Measurements from ENCODE around the gene EXOC3L4. TPM values are rescaled to one million over a fixed set of nuclear protein-coding genes. Genes with fewer than 3 reads are reported as not detected.

EXOC3L4 gene
- total and polyA plus RNA-seq, 4 donors, result 0.45 to 0.52 (median 0.50) TPM; not detected in 1

DNA sequence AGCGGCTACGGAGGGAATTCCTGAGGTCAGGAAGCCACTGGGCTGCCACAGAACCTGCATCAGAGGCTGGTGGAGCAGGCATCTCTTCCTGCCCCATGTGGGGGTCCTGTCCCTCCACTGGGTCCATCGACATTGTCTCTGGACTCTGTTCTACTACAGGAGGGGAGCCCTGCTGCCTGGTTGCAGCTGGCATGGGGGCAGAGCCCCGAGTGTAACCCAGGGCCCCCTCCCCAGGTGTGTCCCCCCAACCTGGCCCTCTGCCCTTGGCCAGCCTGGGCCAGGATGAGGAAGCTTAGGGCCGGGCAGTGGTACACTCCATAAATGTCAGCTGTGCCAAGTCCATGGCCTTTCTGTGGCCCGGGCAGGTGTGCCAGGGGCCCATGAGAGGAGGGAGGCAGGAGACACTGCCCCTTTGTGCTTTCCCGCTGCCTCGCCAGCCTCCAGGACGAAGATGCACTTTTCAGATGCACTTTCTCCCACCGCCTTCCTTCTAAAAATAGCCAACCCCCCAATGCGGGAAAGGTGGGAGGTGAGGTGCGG, 4.0 kb upstream of the EXOC3L4 start:
- Histone ChIP-seq H3K27me3 (ENCODE audit: control insufficient read depth, insufficient read depth, low read length) (peaks cover 13% of the 10 kb centered on the region), H3K27ac (ENCODE audit: low read depth, low read length) (no peak overlapping the region), H3K4me1 (ENCODE audit: control insufficient read depth, insufficient read depth, low read length) (peaks cover 22% of the 10 kb centered on the region), H3K9me3 (ENCODE audit: control insufficient read depth, insufficient read depth, low read length) (no peaks in the 10 kb centered on the region), H3K36me3 (ENCODE audit: control insufficient read depth, insufficient read depth, low read length) (no peaks in the 10 kb centered on the region), H3K4me3 (ENCODE audit: low read depth, low read length) (no peak overlapping the region)
- no peak for DNase-seq (ENCODE audit: low read depth in 4 of 6, low spot score in 6 of 6)
- 81% methylated on average over 4 of the region's 12 CpGs for whole genome bisulfite sequencing (ENCODE audit: insufficient coverage)

DNA sequence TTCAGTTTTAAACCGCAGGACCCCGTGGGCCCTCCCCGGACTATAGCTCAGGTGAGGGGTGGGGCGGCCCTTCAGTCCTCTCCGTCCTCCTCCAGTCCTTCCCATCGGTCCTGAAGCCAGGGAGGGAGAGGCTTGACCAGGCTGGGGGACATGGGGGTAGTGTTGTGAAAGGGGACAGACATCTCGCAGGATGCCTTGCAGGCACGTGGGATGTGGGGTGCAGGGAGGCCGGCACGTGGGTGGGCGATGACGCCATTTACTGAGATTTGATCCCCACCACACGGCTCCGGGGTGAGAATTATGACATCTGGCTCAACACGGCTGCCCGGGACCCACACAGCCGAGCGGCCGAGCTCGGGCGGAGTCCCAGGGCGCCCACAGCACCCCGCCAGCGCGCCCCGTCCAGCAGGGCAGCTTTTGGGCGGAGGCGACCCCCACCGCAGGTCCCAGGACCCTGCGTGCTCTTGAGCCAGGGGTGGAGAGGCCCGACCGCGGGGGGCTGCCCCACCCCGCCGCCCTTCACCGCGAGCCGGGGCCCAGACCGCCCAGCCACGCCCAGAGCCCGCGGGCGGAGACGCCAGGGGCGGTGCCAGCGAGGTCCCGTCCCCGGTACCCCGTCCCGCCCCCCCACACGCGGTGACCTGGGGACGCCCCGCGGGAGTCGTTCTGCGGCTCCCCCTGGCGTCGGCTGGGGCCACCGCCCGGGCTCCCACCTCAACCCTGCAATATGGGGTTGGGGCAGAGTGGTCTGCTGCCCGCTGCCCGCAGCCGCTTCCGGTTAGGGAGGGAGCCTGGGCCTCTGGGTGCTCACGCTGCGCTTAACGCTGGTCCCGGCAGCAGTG, 3.3 kb upstream of the EXOC3L4 start:
- peaks cover 22% of the 10 kb centered on the region for H3K4me1 ChIP-seq (ENCODE audit: control insufficient read depth, insufficient read depth, low read length)
- no peak overlapping the region for H3K27ac ChIP-seq (ENCODE audit: low read depth, low read length)
- H3K4me3 ChIP-seq (ENCODE audit: low read depth, low read length), result no peak overlapping the region
- no peaks in the 10 kb centered on the region for H3K9me3 ChIP-seq (ENCODE audit: control insufficient read depth, insufficient read depth, low read length)
- DNase-seq (ENCODE audit: low read depth in 4 of 6, low spot score in 6 of 6), result peak in 1 of 6 donors; percentile 30
- WGBS (ENCODE audit: insufficient coverage), result 5% methylated on average over 64 of the region's 69 CpGs
- no peaks in the 10 kb centered on the region for H3K36me3 ChIP-seq (ENCODE audit: control insufficient read depth, insufficient read depth, low read length)
- H3K27me3 ChIP-seq (ENCODE audit: control insufficient read depth, insufficient read depth, low read length), result peaks cover 13% of the 10 kb centered on the region

DNA sequence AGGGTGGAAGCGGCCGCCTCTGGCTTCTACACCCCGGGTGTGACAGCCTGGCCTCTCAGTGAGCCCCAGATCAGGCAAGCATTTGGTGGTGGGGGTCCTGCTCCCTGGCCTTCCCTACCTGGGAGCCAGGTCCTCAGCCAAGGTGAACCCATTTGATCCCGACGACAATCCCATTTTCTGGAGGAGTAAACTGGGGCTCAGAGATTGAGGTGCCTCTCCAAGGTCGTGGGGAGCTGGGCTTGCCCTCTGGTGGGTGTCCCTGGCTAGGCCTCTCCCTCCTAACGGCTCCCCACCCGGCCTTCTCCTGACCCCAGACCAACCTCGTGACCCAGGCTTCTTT, 2.7 kb upstream of the EXOC3L4 start:
- peaks cover 18% of the 10 kb centered on the region for H3K4me1 ChIP-seq (ENCODE audit: control insufficient read depth, insufficient read depth, low read length)
- H3K9me3 ChIP-seq (ENCODE audit: control insufficient read depth, insufficient read depth, low read length), result no peaks in the 10 kb centered on the region
- H3K27ac ChIP-seq (ENCODE audit: low read depth, low read length), result no peak overlapping the region
- DNase-seq (ENCODE audit: low read depth in 4 of 6, low spot score in 6 of 6), result no peak
- H3K27me3 ChIP-seq (ENCODE audit: control insufficient read depth, insufficient read depth, low read length), result peaks cover 13% of the 10 kb centered on the region
- no peaks in the 10 kb centered on the region for H3K36me3 ChIP-seq (ENCODE audit: control insufficient read depth, insufficient read depth, low read length)
- WGBS (ENCODE audit: insufficient coverage), result 41% methylated on average over 6 of the region's 9 CpGs
- H3K4me3 ChIP-seq (ENCODE audit: low read depth, low read length), result no peak overlapping the region

DNA sequence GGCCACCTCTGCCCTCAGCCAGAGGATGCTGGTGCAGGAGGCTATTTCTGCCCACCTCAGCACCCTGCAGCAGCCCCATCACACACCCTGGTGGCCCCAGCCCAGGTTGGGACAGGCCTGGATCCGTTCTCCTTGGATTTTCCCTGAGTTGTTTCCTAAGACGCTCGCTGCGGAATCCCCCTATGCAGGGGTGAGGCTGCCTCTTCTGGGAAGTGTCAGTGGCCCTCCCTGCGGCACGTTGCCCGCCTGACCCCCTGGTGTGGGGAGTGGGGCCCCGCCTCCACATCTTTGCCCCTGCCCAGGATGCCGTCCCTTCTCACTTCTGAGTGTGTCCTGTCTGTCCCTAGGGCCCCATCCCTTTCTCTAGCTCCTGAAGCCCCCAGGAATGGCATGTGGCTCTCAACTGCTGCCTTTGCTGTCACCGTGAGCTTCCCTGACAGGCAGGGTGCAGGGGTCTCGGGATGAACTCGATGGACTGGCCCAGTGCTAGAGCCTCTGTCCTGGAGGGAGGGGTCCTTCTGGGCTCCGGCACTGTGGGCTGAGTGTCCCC, 594 bp upstream of the EXOC3L4 start:
- no peaks in the 10 kb centered on the region for H3K36me3 ChIP-seq (ENCODE audit: control insufficient read depth, insufficient read depth, low read length)
- no peak overlapping the region for H3K27ac ChIP-seq (ENCODE audit: low read depth, low read length)
- H3K4me3 ChIP-seq (ENCODE audit: low read depth, low read length), result no peak overlapping the region
- H3K27me3 ChIP-seq (ENCODE audit: control insufficient read depth, insufficient read depth, low read length), result peaks cover 16% of the 10 kb centered on the region
- WGBS (ENCODE audit: insufficient coverage), result 72% methylated on average over 13 of the region's 13 CpGs
- H3K9me3 ChIP-seq (ENCODE audit: control insufficient read depth, insufficient read depth, low read length), result no peaks in the 10 kb centered on the region
- DNase-seq (ENCODE audit: low read depth in 4 of 6, low spot score in 6 of 6), result no peak
- H3K4me1 ChIP-seq (ENCODE audit: control insufficient read depth, insufficient read depth, low read length), result peaks cover 7% of the 10 kb centered on the region

DNA sequence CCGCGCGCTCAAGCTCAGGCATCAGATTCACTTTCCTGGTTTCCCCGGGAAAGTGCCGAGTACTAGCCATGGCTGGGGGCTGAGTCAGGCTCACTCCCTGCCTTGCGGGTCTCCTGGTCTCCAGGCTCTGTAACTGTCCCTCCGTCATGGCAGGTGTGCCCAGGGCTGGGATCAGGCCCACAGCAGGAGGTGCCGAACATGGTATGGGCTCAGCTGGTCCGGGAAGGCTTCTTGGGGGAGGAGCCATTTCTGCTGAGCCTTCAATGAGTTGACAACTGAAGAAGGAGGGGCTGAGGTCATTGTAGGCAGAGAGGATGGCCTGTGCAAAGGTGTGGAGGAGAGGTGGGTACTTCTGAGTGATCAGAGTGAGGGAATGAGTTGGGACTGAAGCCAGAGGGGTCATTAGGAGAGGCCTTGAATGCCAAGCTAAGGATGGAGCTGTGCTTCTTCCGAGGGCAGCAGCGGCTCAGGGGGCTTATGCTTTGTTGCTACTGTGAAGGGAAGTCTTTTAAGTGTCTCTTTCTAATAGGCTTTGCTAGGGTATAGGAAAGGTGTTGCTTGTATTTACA, 769 bp downstream of the EXOC3L4 start:
- no peak overlapping the region for H3K4me3 ChIP-seq (ENCODE audit: low read depth, low read length)
- no peak for DNase-seq (ENCODE audit: low read depth in 4 of 6, low spot score in 6 of 6)
- H3K4me1 ChIP-seq (ENCODE audit: control insufficient read depth, insufficient read depth, low read length), result peaks cover 7% of the 10 kb centered on the region
- no peak overlapping the region for H3K27ac ChIP-seq (ENCODE audit: low read depth, low read length)
- no peaks in the 10 kb centered on the region for H3K36me3 ChIP-seq (ENCODE audit: control insufficient read depth, insufficient read depth, low read length)
- 87% methylated on average over 9 of the region's 11 CpGs for WGBS (ENCODE audit: insufficient coverage)
- H3K27me3 ChIP-seq (ENCODE audit: control insufficient read depth, insufficient read depth, low read length), result peaks cover 16% of the 10 kb centered on the region
- no peaks in the 10 kb centered on the region for H3K9me3 ChIP-seq (ENCODE audit: control insufficient read depth, insufficient read depth, low read length)

DNA sequence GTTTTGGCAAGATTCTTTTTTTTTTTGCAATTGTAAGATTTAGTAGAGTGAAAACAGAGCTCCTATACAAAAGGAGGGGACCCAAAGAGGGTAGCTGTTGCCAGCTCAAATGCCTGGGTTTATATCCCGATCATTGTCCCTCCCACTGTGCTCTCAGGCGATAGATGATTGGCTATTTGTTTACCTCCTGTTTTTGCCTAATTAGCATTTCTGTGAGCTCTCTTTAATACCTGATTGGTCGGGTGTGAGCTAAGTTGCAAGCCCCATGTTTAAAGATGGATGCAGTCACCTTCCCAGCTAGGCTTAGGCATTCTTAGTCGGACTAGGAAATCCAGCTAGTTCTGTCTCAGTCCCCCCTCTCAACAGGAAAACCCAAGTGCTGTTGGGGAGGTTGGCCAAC, 1.9 kb downstream of the EXOC3L4 start:
- H3K27me3 ChIP-seq (ENCODE audit: control insufficient read depth, insufficient read depth, low read length), result peaks cover 10% of the 10 kb centered on the region
- no peaks in the 10 kb centered on the region for H3K36me3 ChIP-seq (ENCODE audit: control insufficient read depth, insufficient read depth, low read length)
- H3K4me3 ChIP-seq (ENCODE audit: low read depth, low read length), result no peak overlapping the region
- no peaks in the 10 kb centered on the region for H3K9me3 ChIP-seq (ENCODE audit: control insufficient read depth, insufficient read depth, low read length)
- no peak for DNase-seq (ENCODE audit: low read depth in 4 of 6, low spot score in 6 of 6)
- H3K4me1 ChIP-seq (ENCODE audit: control insufficient read depth, insufficient read depth, low read length), result no peaks in the 10 kb centered on the region
- no peak overlapping the region for H3K27ac ChIP-seq (ENCODE audit: low read depth, low read length)
- WGBS (ENCODE audit: insufficient coverage), result 14% methylated on average over 1 of the region's 4 CpGs

DNA sequence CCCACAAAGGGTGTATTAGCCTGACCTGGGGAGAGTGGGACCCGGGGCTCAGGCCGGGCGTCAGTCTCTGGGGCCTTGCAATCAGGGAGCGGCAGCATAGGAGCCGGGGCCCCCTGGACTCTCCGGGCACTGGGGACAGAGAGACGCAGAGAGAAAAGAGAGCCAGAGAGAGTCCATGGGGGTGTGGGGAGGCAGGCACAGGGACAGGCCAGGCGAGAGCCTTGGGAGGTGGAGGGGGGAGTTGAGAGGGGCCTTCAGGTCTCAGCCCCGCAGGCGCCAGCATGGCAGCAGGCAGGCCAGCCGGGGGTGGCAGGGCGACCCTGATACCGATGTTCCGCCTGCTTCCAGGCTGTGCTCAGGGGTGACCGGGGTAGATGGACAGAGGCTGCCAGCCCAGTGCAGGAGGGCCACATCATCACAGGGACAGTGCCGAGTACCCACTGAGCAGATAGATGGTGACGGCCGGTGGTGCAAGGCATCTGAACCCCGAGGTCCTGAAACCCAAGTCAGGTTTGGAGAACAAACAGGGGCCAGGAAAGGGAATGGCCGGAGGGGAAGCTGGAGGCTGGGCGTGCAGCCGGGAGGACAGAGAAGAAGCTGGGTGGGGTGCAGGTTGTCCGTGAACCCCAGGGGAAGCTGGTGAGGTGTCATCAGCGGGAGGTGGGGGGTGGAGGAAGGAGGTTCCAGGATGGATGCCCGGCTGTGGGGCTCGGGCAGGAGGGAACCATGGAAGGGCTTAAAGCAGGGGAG, 2.9 kb downstream of the EXOC3L4 start:
- peaks cover 14% of the 10 kb centered on the region for H3K27me3 ChIP-seq (ENCODE audit: control insufficient read depth, insufficient read depth, low read length)
- DNase-seq (ENCODE audit: low read depth in 4 of 6, low spot score in 6 of 6), result no peak
- no peak overlapping the region for H3K27ac ChIP-seq (ENCODE audit: low read depth, low read length)
- WGBS (ENCODE audit: insufficient coverage), result 85% methylated on average over 26 of the region's 26 CpGs
- H3K4me1 ChIP-seq (ENCODE audit: control insufficient read depth, insufficient read depth, low read length), result peaks cover under 1% of the 10 kb centered on the region
- no peaks in the 10 kb centered on the region for H3K36me3 ChIP-seq (ENCODE audit: control insufficient read depth, insufficient read depth, low read length)
- H3K9me3 ChIP-seq (ENCODE audit: control insufficient read depth, insufficient read depth, low read length), result no peaks in the 10 kb centered on the region
- no peak overlapping the region for H3K4me3 ChIP-seq (ENCODE audit: low read depth, low read length)

DNA sequence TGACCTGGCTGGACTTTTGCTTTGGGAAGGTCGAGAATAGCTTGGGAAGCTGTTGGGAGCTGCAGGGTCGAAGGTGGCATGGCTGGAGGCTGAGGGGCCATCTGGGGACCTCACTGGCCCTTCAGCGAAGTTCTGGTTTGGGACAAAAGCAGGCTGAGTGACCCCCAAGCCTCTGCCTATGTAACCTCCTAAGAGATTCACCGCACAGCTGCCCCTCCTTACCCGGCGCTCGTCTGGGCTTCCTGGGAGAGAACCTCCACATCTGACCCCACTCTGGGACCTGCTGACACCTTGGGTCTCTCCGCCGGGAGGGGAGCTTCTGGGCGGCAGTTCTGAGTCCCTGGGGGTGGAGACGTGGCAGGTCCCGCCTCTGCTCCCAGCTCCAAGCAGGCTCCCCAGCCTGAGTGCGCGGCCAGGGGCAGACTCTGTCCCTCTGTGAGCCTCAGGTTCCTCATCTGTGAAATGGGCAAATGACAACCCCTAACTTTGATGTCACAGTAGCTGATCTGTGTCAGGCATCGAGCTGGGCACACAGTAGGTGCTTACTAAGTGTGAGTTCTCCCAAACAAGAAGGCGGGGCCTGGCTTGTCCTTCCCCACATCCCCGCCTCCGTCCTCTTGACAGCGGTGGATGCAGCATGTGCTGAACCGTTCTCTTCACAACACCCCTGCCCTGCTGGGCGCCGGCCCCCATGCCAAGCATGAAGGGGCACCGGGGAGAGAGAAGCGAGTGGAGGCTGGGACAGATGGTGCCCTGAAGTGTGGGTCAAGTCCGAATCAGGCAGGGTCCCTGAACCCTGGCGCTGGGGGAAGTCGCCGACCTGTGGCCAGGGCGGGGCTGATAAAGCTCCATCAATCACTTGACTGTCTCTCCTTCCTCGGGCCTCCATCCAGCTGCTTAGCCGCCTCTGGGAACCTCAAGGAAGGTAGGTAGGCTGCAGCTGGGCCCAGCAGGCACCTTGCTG, 3.8 kb downstream of the EXOC3L4 start:
- no peak overlapping the region for H3K27ac ChIP-seq (ENCODE audit: low read depth, low read length)
- 68% methylated on average over 21 of the region's 31 CpGs for WGBS (ENCODE audit: insufficient coverage)
- peaks cover 22% of the 10 kb centered on the region for H3K27me3 ChIP-seq (ENCODE audit: control insufficient read depth, insufficient read depth, low read length)
- no peak overlapping the region for H3K4me3 ChIP-seq (ENCODE audit: low read depth, low read length)
- DNase-seq (ENCODE audit: low read depth in 4 of 6, low spot score in 6 of 6), result no peak
- H3K4me1 ChIP-seq (ENCODE audit: control insufficient read depth, insufficient read depth, low read length), result peaks cover 9% of the 10 kb centered on the region
- H3K9me3 ChIP-seq (ENCODE audit: control insufficient read depth, insufficient read depth, low read length), result no peaks in the 10 kb centered on the region
- H3K36me3 ChIP-seq (ENCODE audit: control insufficient read depth, insufficient read depth, low read length), result no peaks in the 10 kb centered on the region
